ENCODE measurements around the gene ZSCAN4.

The ZSCAN4 gene

DNA sequence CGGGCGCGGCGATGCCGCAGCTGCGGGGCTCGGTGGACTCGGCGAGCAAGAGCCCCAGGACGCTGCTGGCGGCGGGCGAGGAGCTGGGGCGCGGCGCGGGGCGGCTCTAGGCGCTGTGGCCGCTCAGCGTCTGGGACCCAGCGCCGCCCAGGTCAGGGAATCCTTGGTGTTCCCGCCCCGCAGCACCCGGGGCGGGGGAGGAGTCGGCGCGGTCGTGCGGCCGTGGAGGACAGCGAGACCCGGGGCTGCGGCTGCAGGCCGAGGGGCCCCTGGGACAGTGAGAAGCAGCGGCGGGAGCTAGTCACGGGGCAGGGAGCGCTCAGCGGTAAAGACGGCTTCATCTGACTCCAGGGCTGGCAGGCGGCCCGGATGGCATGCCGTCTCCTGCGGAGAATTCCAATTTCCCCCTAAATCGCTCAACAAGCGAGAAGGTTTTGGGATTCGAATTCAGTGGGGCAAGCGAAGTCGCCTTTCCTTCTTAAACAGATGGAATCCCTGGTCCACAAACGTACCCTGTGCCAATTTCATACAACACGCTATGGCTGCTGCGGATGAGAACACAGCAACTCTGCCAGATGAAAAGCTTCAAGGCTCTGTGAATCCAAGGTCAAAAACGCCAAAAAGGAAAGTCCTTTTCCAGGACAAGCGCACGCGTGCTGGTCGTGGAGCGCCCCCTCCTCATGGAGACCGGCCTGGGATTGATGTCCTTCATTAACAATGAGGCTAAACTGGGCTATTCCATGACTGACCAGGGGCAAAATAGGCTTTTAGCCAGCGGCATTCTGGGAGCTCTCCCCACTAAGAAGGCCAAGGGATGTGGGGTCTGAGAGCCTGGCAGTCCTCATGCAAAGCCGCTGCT, 4.2 kb upstream of the ZSCAN4 start:
- Mint-ChIP-seq H3K4me1 (no peaks in the 10 kb centered on the region), H3K36me3 (no peaks in the 10 kb centered on the region), H3K9me3 (peaks cover 3% of the 10 kb centered on the region), H3K27ac (no peak overlapping the region), H3K4me3 (peak overlapping the region; percentile 72)
- ATAC-seq = peak; percentile 51
- DNase-seq (ENCODE audit: low spot score in 2 of 2) = no peak

- Mint-ChIP-seq H3K36me3 (no peaks in the 10 kb centered on the region), H3K9me3 (peaks cover 3% of the 10 kb centered on the region), H3K4me1 (no peaks in the 10 kb centered on the region), H3K27ac (no peak overlapping the region), H3K4me3 (peak overlapping the region; percentile 72)
- no peak for DNase-seq (ENCODE audit: low spot score in 2 of 2)
- no peak for ATAC-seq
Measured at GRCh38 chr19:57665261-57665806, 3.4 kb upstream of the ZSCAN4 start.

DNA sequence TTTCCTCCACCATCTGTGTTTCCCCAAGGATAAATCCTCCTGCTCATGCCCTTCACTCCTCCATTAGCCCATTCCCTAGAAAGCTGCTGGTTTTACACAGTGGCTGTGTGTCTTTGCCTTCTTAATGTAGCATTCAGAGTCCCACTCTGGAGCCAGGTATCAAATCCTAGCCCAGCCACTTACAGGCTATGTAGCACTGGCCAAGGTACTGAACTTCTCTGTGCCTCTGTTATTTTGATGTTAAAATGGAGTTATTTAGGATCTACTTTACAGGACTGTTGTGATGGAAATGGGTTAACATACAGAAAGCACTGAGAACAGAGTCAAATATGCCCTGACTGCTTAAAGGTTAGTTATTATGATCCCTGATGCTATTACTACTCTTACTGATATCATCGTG, 1.5 kb upstream of the ZSCAN4 start:
- Mint-ChIP-seq H3K4me3 (no peak overlapping the region), H3K9me3 (no peaks in the 10 kb centered on the region), H3K27ac (no peak overlapping the region), H3K36me3 (no peaks in the 10 kb centered on the region), H3K4me1 (no peaks in the 10 kb centered on the region)
- DNase-seq (ENCODE audit: low spot score in 2 of 2) (no peak), ATAC-seq (no peak)

- H3K27ac Mint-ChIP-seq = no peak overlapping the region
- no peak overlapping the region for H3K4me3 Mint-ChIP-seq
- no peaks in the 10 kb centered on the region for H3K4me1 Mint-ChIP-seq
- no peak for DNase-seq (ENCODE audit: low spot score in 2 of 2)
- no peak for ATAC-seq
- peaks cover 5% of the 10 kb centered on the region for H3K9me3 Mint-ChIP-seq
- no peaks in the 10 kb centered on the region for H3K36me3 Mint-ChIP-seq
Measured at GRCh38 chr19:57671124-57671895, 2.6 kb downstream of the ZSCAN4 start.

GRCh38 chr19:57672466-57672865, 3.7 kb downstream of the ZSCAN4 start:
- no peak for DNase-seq (ENCODE audit: low spot score in 2 of 2)
- no peak for ATAC-seq
- no peaks in the 10 kb centered on the region for H3K36me3 Mint-ChIP-seq
- no peak overlapping the region for H3K27ac Mint-ChIP-seq
- no peak overlapping the region for H3K4me3 Mint-ChIP-seq
- peaks cover 5% of the 10 kb centered on the region for H3K9me3 Mint-ChIP-seq
- no peaks in the 10 kb centered on the region for H3K4me1 Mint-ChIP-seq

GRCh38 chr19:57675881-57676280, 7.1 kb downstream of the ZSCAN4 start:
- no peak overlapping the region for H3K27ac Mint-ChIP-seq
- no peaks in the 10 kb centered on the region for H3K36me3 Mint-ChIP-seq
- DNase-seq (ENCODE audit: low spot score in 2 of 2) (no peak), ATAC-seq (no peak)
- H3K4me1 Mint-ChIP-seq = no peaks in the 10 kb centered on the region
- H3K4me3 Mint-ChIP-seq = no peak overlapping the region
- H3K9me3 Mint-ChIP-seq = peaks cover 7% of the 10 kb centered on the region

DNA sequence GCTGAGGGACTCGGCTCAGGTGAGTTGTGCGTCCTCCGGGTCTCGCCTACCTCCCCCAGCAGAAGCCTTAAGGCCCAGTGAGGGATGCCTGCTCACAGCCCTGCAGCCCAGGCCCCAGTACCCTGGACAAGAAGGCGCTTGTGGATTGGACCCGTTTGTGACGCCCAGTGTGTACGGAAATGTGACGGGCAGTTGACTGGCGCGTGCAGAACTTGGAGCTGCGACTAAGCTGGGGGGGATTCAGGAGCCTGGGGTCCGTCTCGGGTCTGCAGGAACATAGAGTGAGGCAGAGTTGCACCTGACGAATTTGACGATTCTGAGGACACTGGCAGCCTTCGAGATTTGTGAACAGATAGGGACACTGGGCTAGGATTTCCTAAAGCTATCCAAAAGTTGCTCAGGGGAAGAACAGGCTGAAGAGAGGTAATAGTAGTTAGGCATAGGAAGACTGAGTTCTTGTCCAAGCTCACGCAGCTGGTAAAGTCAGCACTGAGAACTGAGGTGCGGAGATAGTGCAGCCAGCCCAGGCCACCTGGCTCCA, 13.6 kb downstream of the ZSCAN4 start:
- H3K36me3 Mint-ChIP-seq = peaks cover 58% of the 10 kb centered on the region
- H3K4me3 Mint-ChIP-seq = peak overlapping the region; percentile 91
- DNase-seq (ENCODE audit: low spot score in 2 of 2) (no peak), ATAC-seq (no peak)
- H3K9me3 Mint-ChIP-seq = peaks cover 44% of the 10 kb centered on the region
- peak overlapping the region; percentile 90 for H3K27ac Mint-ChIP-seq
- H3K4me1 Mint-ChIP-seq = peaks cover 35% of the 10 kb centered on the region

DNA sequence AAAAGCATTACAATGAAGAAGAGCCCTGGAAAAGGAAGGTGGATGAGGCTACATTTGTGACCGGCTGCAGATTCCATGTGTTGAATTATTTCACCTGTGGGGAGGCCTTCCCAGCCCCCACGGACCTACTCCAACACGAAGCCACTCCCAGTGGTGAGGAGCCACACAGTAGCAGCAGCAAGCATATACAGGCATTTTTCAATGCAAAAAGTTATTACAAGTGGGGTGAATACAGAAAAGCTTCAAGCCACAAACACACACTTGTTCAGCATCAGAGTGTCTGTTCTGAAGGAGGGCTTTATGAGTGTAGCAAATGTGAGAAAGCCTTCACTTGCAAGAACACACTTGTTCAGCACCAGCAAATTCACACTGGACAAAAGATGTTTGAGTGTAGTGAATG, 18.0 kb downstream of the ZSCAN4 start:
- H3K27ac Mint-ChIP-seq = no peak overlapping the region
- H3K4me3 Mint-ChIP-seq = no peak overlapping the region
- H3K9me3 Mint-ChIP-seq = peaks cover 45% of the 10 kb centered on the region
- ATAC-seq (no peak), DNase-seq (ENCODE audit: low spot score in 2 of 2) (no peak)
- peaks cover 56% of the 10 kb centered on the region for H3K36me3 Mint-ChIP-seq
- peaks cover 31% of the 10 kb centered on the region for H3K4me1 Mint-ChIP-seq

DNA sequence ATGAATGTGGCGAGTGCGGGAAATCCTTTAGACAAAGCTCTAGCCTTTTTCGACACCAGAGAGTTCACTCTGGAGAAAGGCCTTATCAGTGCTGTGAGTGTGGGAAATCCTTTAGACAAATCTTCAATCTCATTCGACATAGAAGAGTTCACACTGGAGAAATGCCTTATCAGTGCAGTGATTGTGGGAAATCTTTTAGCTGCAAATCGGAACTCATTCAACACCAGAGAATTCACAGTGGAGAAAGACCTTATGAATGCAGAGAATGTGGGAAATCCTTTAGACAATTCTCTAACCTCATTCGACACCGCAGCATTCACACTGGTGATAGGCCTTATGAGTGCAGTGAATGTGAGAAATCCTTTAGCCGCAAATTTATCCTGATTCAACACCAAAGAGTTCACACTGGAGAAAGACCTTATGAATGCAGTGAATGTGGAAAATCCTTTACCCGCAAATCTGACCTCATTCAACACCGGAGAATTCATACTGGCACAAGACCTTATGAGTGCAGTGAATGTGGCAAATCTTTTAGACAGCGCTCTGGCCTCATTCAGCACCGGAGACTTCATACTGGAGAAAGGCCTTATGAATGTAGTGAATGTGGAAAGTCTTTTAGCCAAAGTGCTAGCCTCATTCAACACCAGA, 18.8 kb downstream of the ZSCAN4 start:
- peaks cover 41% of the 10 kb centered on the region for H3K9me3 Mint-ChIP-seq
- peaks cover 48% of the 10 kb centered on the region for H3K36me3 Mint-ChIP-seq
- no peak for DNase-seq (ENCODE audit: low spot score in 2 of 2)
- ATAC-seq = no peak
- H3K4me3 Mint-ChIP-seq = no peak overlapping the region
- peaks cover 24% of the 10 kb centered on the region for H3K4me1 Mint-ChIP-seq
- H3K27ac Mint-ChIP-seq = no peak overlapping the region

DNA sequence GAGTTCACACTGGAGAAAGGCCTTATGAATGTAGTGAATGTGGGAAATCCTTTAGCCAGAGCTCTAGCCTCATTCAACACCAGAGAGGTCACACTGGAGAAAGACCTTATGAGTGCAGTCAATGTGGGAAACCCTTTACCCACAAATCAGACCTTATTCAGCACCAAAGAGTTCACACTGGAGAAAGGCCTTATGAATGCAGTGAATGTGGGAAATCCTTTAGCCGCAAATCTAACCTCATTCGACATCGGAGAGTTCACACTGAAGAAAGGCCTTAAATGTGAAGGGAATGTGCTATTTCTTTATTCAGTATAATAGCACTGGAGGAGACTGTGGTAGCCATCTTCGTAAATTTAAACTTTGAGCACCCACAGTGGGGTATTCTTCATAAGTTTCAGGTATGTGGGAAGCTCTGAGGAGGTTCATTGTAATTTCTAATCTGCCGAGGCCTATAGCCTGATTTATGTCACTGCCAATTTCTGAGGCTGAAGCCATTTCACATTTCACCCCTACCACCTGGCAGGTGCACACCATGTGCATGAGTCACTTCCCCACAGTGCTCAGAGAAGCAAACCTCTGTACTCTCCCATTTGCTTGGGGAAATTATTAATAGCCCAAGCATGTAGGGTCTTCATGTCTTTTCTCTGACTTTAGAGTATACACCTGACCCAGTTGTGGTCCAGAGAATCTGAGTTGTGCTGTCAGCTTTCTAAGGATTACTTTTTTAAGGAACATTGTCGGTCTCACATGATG, 19.5 kb downstream of the ZSCAN4 start:
- ATAC-seq (no peak), DNase-seq (ENCODE audit: low spot score in 2 of 2) (no peak)
- H3K4me1 Mint-ChIP-seq = peaks cover 17% of the 10 kb centered on the region
- no peak overlapping the region for H3K4me3 Mint-ChIP-seq
- no peak overlapping the region for H3K27ac Mint-ChIP-seq
- peaks cover 41% of the 10 kb centered on the region for H3K36me3 Mint-ChIP-seq
- peaks cover 37% of the 10 kb centered on the region for H3K9me3 Mint-ChIP-seq

DNA sequence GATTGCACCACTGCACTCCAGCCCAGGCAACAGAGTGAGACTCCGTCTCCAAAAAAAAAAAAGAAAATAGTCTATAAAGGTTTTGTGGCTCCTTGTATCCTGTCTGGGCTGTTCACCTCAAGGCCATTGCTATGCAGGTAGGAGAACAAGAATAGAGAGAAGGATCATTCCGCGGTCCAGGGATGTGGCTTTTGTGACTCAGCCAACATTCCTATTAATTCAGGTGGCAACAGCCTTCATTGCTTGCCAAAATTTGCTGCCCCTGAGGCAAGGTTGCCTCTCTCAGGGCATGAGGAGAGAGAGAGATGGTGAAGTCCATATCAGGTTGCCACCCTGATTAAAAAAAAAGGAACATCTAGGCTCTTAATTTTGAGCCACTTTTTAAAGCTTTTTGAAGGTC, 21.0 kb downstream of the ZSCAN4 start:
- ATAC-seq = no peak
- Mint-ChIP-seq H3K4me3 (no peak overlapping the region), H3K36me3 (peaks cover 27% of the 10 kb centered on the region), H3K27ac (no peak overlapping the region), H3K9me3 (peaks cover 31% of the 10 kb centered on the region), H3K4me1 (peaks cover 1% of the 10 kb centered on the region)
- no peak for DNase-seq (ENCODE audit: low spot score in 2 of 2)

- peaks cover 18% of the 10 kb centered on the region for H3K36me3 Mint-ChIP-seq
- H3K4me1 Mint-ChIP-seq = no peaks in the 10 kb centered on the region
- peaks cover 40% of the 10 kb centered on the region for H3K9me3 Mint-ChIP-seq
- DNase-seq (ENCODE audit: low spot score in 2 of 2) (no peak), ATAC-seq (no peak)
- no peak overlapping the region for H3K4me3 Mint-ChIP-seq
- H3K27ac Mint-ChIP-seq = no peak overlapping the region
Measured at GRCh38 chr19:57701625-57702024, 32.9 kb downstream of the ZSCAN4 start.

GRCh38 chr19:57706346-57706745, 37.6 kb downstream of the ZSCAN4 start:
- Mint-ChIP-seq H3K36me3 (peaks cover 26% of the 10 kb centered on the region), H3K9me3 (peaks cover 42% of the 10 kb centered on the region), H3K4me1 (peaks cover 6% of the 10 kb centered on the region), H3K27ac (no peak overlapping the region), H3K4me3 (no peak overlapping the region)
- DNase-seq (ENCODE audit: low spot score in 2 of 2) (no peak), ATAC-seq (no peak)

DNA sequence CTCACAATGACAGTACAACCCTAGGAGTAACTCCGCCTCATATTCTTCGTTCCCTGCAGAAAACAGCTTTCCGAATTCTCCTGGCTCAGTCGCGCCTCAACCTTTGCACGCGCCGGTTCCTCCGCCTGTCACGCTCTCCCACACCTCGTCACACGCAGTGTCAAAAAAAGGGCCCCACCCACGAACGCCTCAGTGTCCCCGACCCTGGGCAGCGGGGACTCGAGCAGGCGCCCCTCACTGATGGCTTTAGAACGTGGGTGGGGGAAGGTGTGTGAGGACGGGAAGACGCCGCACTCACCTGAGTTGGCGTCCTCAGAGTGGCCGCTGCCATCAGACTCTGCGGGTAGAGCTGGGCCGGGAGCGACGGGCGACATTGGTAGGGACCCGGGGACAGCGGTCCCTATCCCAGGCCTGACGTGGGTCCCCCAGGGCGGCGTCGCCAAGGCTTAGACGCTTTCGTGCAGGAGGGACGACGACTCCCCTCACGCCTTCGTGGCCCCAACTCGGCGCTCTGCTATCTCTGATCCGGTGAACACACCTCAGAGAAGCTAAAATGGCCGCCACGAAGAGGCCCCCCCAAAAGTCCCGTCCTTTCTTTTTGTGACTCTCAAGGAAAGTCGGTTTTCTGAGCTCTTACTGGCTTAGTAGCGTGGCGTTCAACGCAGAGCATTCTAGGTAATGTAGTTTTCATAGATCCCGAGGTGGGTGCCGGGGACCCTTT, 40.1 kb downstream of the ZSCAN4 start, which contains the start of gene ZNF154:
Gene ZNF154 (minus strand): TSS at position 564 of the 721 bp plus-strand sequence. CDS start 233 bp downstream, at position 331.
- peaks cover 6% of the 10 kb centered on the region for H3K4me1 Mint-ChIP-seq
- H3K36me3 Mint-ChIP-seq = peaks cover 16% of the 10 kb centered on the region
- peak in 1 of 2 donors; percentile 52 for DNase-seq (ENCODE audit: low spot score in 2 of 2)
- ATAC-seq = peak; percentile 57
- H3K4me3 Mint-ChIP-seq = peak within 1 kb of the TSS; percentile 66
- H3K27ac Mint-ChIP-seq = peak within 1 kb of the TSS; percentile 40
- H3K9me3 Mint-ChIP-seq = peaks cover 37% of the 10 kb centered on the region

Measured in stimulated activated effector memory CD8-positive, alpha-beta T cell treated with anti-CD3 and anti-CD28 coated beads, Interleukin-12 subunit alpha, Interleukin-12 subunit beta, amount 100 ng/mL, for 72 hours (primary cell).